Measurements from ENCODE around the gene ROBO1. TPM values are rescaled to one million over a fixed set of nuclear protein-coding genes. Genes with fewer than 3 reads are reported as not detected.

The ROBO1 gene
- polyA plus RNA-seq, 1 donor (not counting 4 experiments of a cell fraction or from before 2014, with no cell fraction given), result 27.1 TPM

DNA sequence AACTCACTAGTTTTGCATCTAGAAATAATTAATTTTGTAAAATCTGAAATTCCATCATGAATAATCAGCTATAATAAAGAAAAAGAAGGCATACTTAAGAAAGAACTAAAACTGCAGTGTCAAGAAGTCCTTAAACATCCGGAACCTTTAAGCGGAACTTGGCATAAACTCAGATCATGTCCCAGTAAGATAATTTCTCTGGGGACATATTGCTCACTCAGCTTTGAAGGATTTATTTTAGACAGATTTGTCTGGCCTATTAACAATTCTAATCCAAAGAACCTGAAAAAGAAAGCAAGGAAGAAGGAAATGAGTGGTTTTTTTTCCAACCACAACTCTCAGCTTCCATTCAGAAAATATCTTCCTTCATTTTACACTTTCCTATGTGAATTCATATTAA, 850.3 kb downstream of the ROBO1 start:
- no peak overlapping the region for H3K9ac ChIP-seq (ENCODE audit: control insufficient read depth, extremely low read depth, insufficient read depth, low read length)
- FAIRE-seq, result no peak
- no peaks in the 10 kb centered on the region for H3K9me1 ChIP-seq (ENCODE audit: control insufficient read depth, extremely low read depth, insufficient read depth, low read length)
- H3K4me1 ChIP-seq (ENCODE audit: control insufficient read depth, extremely low read depth, insufficient read depth, low read length), result peaks cover 13% of the 10 kb centered on the region
- H3K27me3 ChIP-seq (ENCODE audit: control insufficient read depth, extremely low read depth, insufficient read depth, low read length), result no peaks in the 10 kb centered on the region
- no peak overlapping the region for H3K4me2 ChIP-seq (ENCODE audit: control insufficient read depth, extremely low read depth, insufficient read depth, low read depth, low read length)
- H4K20me1 ChIP-seq (ENCODE audit: control insufficient read depth, extremely low read depth, insufficient read depth, low read length), result no peaks in the 10 kb centered on the region
- no peaks in the 10 kb centered on the region for H3K79me2 ChIP-seq (ENCODE audit: control insufficient read depth, insufficient read depth, low read length)
- no peak overlapping the region for H2AFZ ChIP-seq (ENCODE audit: control insufficient read depth, low read length)
- H3K36me3 ChIP-seq (ENCODE audit: control insufficient read depth in 2 of 2, extremely low read depth in 1 of 2, insufficient read depth in 2 of 2, low read length in 2 of 2), result no peaks in the 10 kb centered on the region
- TF ChIP-seq, protein P1, sequence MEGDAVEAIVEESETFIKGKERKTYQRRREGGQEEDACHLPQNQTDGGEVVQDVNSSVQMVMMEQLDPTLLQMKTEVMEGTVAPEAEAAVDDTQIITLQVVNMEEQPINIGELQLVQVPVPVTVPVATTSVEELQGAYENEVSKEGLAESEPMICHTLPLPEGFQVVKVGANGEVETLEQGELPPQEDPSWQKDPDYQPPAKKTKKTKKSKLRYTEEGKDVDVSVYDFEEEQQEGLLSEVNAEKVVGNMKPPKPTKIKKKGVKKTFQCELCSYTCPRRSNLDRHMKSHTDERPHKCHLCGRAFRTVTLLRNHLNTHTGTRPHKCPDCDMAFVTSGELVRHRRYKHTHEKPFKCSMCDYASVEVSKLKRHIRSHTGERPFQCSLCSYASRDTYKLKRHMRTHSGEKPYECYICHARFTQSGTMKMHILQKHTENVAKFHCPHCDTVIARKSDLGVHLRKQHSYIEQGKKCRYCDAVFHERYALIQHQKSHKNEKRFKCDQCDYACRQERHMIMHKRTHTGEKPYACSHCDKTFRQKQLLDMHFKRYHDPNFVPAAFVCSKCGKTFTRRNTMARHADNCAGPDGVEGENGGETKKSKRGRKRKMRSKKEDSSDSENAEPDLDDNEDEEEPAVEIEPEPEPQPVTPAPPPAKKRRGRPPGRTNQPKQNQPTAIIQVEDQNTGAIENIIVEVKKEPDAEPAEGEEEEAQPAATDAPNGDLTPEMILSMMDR (optimal IDR thresholded peaks at IDR 0.05 in 1 of 3, IDR thresholded peaks at IDR 0.05 in 1 of 3, conservative IDR thresholded peaks at IDR 0.05 in 1 of 3; ENCODE audit: extremely low read depth in 1 of 3, insufficient read depth in 2 of 3, low read length in 3 of 3), result no peak
- no peak for TF ChIP-seq EZH2 (IDR thresholded peaks at IDR 0.05; ENCODE audit: low read length)
- no peak overlapping the region for H3K4me3 ChIP-seq (ENCODE audit: control insufficient read depth in 2 of 3, extremely low read depth in 1 of 3, insufficient read depth in 2 of 3, low read depth in 1 of 3, low read length in 3 of 3)
- H3K9me3 ChIP-seq (ENCODE audit: control insufficient read depth, low read depth, low read length), result no peaks in the 10 kb centered on the region
- DNase-seq (ENCODE audit: low read depth, low spot score), result no peak
- dilution Hi-C loops (cut with MboI; ENCODE audit: extremely low pct_ligation_motif_present, low sequenced_read_pairs), result no loop called here
- no peak overlapping the region for H3K27ac ChIP-seq (ENCODE audit: control insufficient read depth, insufficient read depth, low read length)

DNA sequence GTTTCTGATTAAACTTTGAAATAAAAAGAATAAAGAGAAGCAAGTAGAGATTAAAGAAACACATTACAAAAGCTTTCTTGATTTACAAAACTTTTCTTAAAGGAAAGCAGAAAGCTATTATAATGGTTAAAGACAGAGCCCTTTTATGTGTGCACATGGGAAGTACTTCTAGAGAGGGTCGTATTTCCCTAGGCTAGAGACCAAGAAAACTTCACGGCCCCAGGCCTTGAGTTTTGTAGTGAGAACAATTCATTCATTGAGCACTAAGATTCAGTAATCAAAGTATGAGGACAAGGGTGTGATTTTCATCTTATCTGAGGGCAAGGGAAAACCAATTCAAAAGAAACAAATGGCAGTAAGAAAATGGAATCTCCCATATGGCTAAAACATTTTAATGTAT, 854.1 kb downstream of the ROBO1 start:
- no peaks in the 10 kb centered on the region for H4K20me1 ChIP-seq (ENCODE audit: control insufficient read depth, extremely low read depth, insufficient read depth, low read length)
- H3K79me2 ChIP-seq (ENCODE audit: control insufficient read depth, insufficient read depth, low read length), result no peaks in the 10 kb centered on the region
- dilution Hi-C loops (cut with MboI; ENCODE audit: extremely low pct_ligation_motif_present, low sequenced_read_pairs), result no loop called here
- no peaks in the 10 kb centered on the region for H3K27me3 ChIP-seq (ENCODE audit: control insufficient read depth, extremely low read depth, insufficient read depth, low read length)
- no peak overlapping the region for H3K27ac ChIP-seq (ENCODE audit: control insufficient read depth, insufficient read depth, low read length)
- no peak overlapping the region for H3K4me3 ChIP-seq (ENCODE audit: control insufficient read depth in 2 of 3, extremely low read depth in 1 of 3, insufficient read depth in 2 of 3, low read depth in 1 of 3, low read length in 3 of 3)
- H3K9ac ChIP-seq (ENCODE audit: control insufficient read depth, extremely low read depth, insufficient read depth, low read length), result no peak overlapping the region
- H3K4me2 ChIP-seq (ENCODE audit: control insufficient read depth, extremely low read depth, insufficient read depth, low read depth, low read length), result no peak overlapping the region
- H3K9me1 ChIP-seq (ENCODE audit: control insufficient read depth, extremely low read depth, insufficient read depth, low read length), result no peaks in the 10 kb centered on the region
- FAIRE-seq (no peak), DNase-seq (ENCODE audit: low read depth, low spot score) (no peak)
- no peaks in the 10 kb centered on the region for H3K9me3 ChIP-seq (ENCODE audit: control insufficient read depth, low read depth, low read length)
- H3K36me3 ChIP-seq (ENCODE audit: control insufficient read depth in 2 of 2, extremely low read depth in 1 of 2, insufficient read depth in 2 of 2, low read length in 2 of 2), result no peaks in the 10 kb centered on the region
- peaks cover 5% of the 10 kb centered on the region for H3K4me1 ChIP-seq (ENCODE audit: control insufficient read depth, extremely low read depth, insufficient read depth, low read length)
- TF ChIP-seq, protein P1 (optimal IDR thresholded peaks at IDR 0.05 in 1 of 3, IDR thresholded peaks at IDR 0.05 in 1 of 3, conservative IDR thresholded peaks at IDR 0.05 in 1 of 3; ENCODE audit: extremely low read depth in 1 of 3, insufficient read depth in 2 of 3, low read length in 3 of 3), result no peak
- TF ChIP-seq EZH2 (IDR thresholded peaks at IDR 0.05; ENCODE audit: low read length), result no peak
- H2AFZ ChIP-seq (ENCODE audit: control insufficient read depth, low read length), result no peak overlapping the region
